GM18499 (cell line): ENCODE results near the gene TMEM184A.
"Not testable (repeated sequence)": the region's sequence is repeated elsewhere in the genome, so short reads cannot be mapped to it uniquely, and the experiment has no call there.

Experiments used
- ATAC-seq: cut with Tn5 transposase; IDR thresholded peaks from one replicate; pipeline ENCODE4 v1.9.1; 2021; ENCODE audit warnings: moderate number of reproducible peaks; ENCODE audit not compliant: insufficient read depth, unreplicated experiment

Gene TMEM184A

DNA sequence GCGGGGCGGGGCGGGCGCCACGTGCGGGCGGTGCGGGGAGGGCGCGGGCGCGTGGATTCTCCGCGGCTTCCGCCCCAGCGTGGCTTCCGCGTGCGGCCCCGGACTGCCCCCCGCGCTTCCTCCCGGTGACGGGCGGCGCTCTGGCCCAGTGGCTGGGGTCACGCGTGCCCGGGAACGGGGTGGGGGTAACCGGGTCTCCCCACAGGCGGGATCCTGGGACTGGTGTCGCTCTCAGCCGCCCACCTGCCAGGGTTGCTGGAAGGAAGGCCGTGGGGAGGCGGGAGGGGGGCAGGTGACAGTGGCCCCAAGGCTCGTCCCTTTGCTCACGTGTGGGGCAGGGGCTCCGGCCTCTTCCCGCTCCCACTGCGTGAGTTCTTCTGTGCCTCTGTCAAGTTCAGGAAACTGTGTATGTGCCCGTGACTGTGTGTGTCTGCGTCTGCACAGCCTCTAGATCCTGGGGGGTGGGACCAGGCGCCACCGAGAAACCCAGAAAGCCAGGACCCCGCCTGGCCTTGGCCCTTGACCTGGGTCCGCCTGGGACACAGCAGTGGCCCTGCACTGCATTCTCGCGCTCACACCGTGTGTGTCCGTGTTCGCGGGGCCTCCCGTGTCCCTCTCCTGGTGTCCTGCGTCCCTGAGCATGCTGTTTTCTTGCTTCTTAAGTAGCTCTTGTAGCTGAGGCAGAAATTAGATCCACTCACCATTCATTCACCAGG is 24.6 kb downstream of the TMEM184A start:
- ATAC-seq = no peak

DNA sequence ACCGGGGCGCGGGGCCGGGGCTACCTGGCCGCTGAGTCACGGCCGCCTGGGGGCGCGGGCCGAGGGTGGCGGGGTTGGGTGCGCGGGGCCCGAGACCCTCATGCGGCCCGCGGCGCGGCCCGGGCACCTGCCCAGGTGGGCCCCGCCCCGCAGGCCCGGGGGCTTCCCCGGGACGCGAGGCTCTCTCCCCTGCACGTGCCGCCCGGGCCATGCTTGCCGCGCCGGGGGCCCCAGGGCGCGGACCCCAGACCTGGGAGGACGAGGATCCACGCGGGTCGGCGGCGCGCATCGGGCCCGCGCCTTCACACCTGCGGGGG is 25.1 kb downstream of the TMEM184A start:
- ATAC-seq = no peak

DNA sequence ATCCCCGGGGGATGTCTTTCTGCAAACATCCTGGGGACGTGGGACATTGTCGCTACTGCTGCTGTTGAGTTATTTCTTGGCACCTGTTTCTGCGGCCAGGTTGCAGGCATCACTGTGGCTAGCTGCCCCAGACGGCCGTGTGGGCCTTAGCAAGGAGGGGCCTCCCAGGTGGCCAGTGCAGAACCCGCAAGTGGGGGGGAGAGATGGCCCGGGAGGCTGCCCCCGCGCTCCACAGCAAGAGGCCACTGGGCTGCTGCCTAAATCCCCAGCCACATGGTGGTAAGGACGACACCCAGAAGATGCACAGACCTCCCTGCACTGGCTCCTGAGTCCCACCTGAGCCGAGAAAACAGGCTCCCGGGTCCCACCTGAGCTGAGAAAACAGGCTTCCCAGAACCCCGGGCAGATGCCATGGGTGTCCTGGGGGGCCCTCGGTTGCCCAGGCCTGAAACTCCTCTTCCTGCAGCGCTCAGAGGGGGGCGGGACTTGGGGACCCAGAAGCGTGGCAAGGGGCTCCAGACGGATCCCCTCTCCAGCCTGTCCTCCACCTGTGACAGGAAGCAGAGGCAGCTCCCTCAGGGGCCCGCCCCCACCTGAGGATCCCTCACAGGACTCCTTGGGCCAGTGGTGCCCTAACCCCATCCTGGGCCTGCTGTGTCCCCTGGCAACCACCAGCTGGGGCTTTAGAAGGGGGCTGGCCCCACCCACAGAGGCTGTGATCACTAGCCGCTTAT is 26.5 kb downstream of the TMEM184A start:
- no peak for ATAC-seq

DNA sequence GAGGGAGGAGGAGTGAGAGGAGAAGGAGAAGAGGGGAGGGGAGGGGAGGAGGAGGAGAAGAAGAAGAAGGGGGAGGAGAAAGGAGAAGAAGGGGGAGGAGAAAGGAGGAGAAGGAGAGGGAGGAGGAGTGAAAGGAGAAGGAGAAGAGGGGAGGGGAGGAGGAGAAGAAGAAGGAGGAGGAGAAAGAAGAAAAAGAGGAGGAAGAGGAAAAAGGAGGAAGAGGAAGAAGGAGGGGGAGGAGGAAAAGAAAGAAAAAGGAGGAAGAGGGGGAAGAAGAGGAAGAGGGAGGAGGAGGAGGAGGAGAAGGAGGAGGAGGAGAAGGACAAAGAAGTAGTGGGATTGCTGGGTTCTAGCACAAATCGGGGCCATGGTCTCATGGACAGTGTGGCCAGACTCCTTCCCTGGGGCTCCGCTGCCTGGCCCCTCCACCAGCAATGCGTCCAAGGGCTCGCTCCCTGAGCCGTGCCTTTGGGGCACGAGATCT is 29.7 kb downstream of the TMEM184A start:
- ATAC-seq = no peak

DNA sequence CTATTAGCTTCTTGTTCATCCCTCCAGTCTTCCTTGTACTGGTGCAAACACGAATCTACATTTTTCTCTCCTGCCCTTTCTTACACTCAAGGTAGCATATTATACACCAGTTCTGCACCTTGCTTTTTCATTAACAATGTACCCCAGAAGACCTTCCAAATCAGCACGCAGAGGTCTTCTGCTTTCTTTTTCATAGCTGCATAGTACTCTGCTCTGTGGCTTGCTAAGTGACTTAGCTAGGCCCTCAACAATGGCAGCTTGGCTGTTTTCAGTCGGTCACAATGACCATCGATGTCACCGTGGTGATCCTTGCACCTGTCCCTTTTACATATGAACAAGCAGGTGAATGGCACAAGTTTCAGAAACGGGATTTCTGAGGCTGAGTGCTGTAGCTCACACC is 30.6 kb downstream of the TMEM184A start:
- ATAC-seq = no peak

DNA sequence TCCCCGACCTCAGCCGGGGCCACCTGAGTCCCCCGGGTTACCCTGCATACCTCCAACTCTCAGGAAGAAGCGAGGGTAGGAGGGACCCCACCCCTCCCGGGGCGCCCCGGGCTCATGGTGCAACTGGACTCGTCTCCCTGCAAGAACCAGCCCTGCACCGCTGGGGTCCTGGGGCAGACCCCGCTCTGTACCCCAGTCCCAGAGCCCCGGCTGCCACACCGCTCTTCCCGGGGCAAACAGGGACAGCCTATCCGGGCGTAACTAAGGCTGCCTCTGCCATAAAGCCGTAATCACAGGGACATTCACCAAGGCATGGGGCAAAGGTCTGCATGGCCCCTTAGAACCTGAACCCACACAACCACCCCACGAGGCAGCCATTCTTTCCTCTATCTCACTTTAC is 32.2 kb downstream of the TMEM184A start:
- ATAC-seq = no peak

DNA sequence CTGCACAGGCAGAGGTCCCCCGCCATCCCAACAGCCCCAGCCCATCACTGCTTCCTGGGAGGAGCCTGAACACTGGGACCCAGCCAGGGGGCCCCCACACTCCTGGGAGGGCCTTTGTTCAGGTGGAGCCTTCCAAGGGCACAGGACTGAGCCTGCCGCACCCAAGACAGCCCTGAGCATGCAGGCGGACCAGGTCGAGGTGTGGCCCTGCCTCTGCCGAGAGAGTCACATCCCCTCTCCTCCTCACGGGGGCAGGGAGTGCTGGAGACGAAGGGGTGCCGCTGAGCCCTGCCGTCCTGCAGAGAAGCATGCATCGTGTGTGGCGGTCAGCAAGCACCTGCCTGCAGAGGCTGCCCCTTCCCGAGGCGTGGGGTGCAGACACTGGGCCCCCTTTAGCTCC is 32.8 kb downstream of the TMEM184A start:
- ATAC-seq = no peak

DNA sequence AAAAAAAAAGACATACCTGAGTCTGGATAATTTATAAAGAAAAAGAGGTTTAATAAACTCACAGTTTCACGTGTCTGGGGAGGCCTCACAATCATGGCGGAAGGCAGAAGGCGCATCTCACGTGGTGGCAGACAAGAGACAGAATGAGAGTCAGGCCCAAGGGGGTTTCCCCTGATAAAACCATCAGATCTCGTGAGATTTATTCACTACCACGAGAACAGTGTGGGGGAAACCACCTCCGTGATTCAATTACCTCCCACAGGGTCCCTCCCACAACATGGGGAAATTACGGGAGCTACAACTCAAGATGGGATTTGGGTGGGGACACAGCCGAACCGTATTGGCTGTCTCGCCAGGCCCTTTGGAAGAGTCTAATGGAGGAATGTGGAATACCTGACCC is 34.5 kb downstream of the TMEM184A start:
- no peak for ATAC-seq

DNA sequence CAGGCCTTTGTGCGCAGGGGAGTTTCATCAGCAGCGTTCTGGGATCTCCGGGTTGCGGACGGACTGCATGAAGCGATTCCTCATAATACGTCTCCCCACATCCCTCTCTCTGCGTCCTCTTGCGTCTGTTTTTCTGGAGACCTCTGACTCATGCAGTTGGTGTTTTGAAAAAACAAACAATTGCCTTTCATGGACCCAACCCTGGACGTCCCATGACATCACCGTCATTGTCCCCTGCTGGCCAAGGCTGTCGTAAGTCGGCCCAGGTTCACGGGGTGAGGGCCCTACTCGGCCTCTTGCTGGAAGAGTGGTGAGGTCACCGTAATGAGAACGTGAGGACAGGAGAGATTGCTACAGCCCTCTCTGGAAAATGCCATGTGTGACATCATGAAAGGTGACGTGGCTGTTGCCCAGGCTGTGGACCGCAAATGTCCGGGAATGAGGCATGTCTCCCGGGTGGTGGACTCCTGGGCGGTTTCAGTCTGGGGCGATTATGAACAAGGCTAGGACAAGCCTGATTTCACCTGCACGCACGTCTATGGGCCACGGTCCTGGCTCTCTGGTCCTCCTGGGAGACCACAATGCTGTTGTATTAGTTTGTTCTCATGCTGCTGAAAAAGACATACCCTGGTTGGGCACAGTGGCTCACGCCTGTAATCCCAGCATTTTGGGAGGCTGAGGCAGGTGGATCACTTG is 35.3 kb downstream of the TMEM184A start:
- ATAC-seq = no peak

DNA sequence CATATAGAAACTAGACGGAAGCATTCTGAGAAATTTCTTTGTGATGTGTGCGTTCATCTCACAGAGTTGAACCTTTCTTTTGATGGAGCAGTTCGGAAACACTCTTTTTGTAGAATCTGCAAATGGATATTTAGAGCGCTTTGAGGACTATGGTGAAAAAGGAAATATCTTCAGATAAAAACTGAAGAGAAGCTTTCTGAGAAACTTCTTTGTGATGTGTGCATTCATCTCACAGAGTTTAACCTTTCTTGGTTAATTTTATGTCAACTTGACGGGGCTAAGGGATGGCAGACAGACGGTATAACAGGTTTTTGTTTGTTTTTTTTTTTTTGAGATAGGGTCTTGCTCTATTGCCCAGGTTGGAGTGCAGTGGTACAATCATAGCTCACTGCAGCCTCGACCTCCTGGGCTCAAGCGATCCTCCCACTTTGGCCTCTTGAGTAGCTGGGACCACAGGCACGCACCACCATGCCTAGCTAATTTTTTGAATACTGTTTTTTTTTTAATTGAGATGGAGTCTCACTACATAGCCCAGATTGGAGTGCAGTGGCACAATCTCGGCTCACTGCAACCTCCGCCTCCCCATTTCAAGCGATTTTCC is 36.6 kb downstream of the TMEM184A start:
- not testable (repeated sequence) for ATAC-seq

DNA sequence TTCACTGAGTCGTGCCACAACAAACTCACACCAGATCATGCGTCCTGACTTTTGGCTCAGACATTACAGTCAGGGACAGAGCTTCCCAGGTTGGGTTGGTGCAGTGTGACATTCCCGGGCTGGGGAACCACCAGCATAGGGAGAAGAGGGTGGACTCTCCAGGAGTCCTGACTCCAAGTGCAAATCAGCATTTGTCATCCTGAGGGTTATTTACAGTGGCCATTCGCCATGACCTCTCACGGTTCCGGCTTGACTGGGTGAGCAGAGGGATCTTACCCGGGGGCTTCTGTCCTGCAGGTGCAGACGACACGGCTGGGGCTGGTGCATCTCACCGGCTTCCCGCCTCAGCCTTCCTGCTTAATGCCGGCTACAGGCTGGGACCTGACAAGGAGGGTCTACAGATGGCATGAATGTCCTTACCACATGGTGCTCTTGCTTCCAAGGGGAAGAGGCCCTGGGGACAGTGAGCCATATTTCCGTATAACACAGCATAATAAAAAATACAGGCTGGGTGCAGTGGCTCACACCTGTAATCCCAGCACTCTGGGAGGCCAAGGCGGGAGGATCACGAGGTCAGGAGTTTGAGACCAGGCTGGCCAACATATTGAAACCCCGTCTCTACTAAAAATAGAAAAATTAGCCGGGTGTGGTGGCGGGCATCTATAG is 39.3 kb downstream of the TMEM184A start:
- no peak for ATAC-seq

DNA sequence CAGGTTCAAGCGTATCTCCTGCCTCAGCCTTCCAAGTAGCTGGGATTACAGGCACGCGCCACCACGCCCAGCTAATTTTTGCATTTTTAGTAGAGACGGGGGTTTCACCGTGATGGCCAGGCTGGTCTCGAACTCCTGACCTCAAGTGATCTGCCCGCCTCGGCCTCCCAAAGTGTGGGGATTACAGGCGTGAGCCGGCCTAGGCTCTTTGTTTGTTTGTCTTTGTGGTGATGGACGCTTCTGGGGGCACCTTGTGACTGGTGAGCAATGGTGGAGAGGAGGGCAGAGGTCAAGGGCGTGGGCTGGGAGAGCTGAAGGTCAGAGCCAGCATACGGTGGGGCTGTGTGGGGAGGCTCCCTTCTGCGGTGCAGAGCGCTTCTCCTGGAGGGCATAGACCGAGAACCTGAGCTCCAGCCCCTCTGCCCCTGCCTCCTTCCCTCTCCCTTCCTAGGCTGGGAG is 40.5 kb downstream of the TMEM184A start:
- ATAC-seq = not testable (repeated sequence)

DNA sequence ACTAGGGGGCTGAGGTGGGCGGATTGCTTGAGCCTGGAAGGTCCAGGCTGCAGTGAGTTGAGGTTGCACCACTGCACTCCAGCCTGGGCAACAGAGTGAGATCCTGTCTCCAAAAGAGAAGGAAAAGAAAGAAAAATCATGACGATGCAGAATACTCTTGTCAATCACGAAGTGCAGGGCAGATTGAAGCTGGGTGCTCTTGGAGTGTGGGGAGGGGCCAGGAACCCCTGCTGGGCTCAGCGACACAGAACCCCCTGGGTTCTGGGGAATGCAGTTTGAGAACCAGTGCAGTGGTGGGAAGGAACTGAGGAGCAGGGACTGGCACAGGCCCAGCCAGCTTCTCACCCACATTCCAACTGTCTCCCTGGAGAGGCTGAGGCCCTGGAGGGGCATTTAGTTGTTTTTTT is 41.0 kb downstream of the TMEM184A start:
- no peak for ATAC-seq

DNA sequence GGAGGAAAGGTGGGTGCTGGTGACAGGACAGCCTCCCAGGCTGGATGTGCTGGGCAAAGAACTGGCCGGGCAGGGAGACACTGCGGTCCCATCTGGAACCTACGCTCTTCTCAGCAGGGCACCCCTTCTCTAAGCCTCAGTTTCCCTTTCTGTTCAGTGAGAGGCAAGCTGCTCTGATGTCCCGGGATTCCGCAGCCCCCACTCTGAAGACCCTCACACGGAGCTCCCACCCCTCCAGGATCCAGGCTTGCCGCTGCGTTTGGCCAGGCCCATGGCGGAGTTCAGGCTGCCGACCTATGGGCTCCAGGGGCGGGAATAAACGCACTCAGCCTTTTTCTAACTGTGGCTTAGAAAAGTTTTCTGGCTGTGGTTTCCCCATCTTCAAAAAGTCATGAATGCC is 41.6 kb downstream of the TMEM184A start:
- no peak for ATAC-seq

DNA sequence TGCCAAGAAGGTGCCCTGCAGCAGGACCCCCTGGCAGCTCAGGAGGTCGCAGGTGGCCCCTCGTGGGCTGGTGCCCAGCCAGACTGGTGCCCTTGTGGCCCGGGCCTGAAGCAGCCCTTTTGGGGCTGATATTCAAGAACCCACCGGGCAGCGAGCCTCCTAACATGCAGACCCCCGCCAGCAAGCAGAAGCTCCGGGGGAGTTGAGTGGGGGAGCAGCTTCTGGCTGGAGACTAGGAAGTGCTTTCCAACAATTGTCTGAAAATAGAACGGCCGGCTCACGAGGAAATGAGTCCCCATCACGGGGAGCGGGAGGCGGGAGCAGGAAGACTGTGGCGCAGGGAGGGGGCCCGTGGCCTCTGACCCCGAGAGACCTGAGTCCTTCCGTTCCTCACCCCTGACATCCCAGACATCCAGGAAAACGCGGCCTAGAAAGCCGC is 42.3 kb downstream of the TMEM184A start:
- ATAC-seq = no peak

DNA sequence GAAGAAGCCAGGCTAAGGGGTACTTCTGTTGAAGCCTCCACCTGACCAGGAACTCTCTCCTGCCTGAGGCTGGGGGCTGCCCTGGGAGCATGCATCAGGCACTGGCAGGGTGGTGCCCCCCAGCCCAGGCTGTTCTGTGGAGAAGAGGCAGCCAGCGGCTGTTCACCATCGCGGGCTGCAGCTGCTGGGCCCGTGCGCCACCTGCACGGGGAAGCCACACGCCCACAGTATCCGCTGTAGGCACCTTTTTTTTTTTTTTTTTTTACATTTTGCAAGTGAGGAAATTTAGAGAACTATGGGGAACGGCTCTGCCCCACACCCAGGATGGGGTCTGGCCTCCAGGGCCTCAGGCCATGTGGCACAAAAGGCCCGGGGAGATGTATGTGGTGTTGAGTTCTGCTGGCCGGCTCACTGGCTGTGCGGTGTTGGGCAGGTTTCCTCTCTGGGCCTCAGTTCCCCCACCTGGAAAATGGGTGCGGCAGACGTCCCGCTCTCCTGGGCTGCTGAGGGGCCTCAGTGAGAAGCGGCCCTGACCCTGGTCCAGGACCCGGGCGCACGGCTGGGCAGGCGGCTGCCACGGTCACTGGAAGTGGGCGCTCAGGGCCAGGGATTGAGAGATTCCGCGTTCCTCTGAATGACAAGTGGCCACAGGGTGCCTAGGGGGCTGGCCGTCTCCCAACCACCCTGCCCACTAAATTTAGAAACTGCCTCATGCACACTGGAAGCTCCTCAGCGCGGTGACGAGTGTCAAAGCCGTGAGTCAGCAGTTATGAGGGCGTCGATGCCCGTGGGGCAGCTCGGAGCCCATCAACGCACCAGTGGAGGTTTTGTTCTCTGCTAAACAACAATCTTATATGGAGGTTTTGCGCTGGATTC is 43.0 kb downstream of the TMEM184A start:
- no peak for ATAC-seq

DNA sequence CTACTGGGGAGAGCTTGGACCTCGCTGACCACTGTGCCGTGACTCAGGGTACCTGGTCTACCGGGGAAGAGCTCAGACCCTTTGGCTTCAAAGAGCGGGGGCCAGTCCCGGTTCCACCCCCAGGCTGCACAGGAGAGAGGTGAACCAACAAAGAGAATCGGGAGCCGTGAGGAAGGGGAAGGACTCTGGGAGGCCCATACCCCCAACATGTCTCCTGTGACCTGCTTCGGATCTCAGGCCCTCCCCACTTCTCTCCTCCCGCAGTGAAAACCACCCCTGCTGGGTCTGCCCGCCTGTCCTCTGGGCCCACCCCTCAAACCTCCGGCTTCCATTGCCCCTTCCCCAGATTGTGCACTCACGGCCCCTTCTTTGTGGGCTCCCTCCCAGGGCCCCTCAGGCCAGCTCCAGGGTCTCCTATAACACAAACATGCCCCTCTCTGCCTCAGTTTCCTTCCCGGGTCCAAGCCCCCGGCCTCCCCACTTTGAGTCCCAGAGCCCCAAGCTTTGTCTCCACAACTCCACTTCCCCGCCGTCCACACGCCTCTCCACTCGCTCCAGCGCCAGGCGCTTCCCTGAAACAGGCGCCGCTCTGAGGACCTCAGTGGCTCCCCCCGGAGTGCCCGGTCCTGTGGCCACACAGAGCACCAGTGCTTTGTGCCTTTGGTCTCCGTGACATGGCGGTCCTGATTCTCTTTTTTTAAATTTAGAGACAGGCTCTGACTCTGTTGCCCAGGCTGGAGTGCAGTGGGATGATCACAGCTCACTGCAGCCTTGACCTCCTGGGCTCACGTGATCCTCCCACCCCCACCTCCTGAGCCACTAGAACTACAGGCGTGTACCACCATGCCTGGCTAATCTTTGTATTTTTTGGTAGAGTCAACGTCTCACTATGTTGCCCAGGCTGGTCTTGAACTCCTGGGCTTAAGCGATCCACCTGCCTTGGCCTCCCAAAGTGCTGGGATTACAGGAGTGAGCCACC is 44.3 kb downstream of the TMEM184A start:
- no peak for ATAC-seq

DNA sequence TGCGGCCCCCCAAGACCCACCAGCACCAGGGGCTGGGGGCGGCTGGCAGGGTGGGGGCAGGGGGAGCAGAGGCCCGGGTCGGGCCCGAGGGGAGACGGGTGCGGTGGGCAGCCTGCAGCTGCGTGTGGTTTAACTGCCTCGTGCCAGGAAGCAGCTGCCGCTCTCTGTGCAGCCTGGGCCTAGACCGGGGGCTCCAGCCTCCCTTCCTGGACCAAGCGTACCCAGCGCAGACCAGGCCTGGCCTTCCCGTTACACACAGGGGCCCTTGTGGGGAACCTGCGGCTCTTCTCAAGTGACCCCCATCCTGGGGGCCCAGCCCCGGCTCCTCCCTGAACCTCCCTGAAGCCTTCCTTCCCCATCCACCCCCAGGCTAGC is 45.2 kb downstream of the TMEM184A start:
- no peak for ATAC-seq
